PC-3 (cell line): ENCODE data around the gene PELO. TPM values are rescaled to one million over a fixed set of nuclear protein-coding genes. Genes with fewer than 3 reads are reported as not detected.

Source experiments
- ATAC-seq: fragments of 200-7000 bp; cut with Tn5 transposase; 2 replicates; pipeline ENCODE4 v1.9.1; 2020; ENCODE audit warnings: mild to moderate bottlenecking, moderate library complexity
- BruUV-seq: library from RNA; stranded (reverse); fragments of 400-500 nt; replicated peaks from 2 replicates; lab custom pipeline; 2021; lab: Mats Ljungman, UMichigan
- CTCF ChIA-PET: fragments of 300-600 bp; sonication (Branson Sonifier 250); formaldehyde crosslinking; loops from one replicate; lab custom pipeline; 2022; ENCODE audit warnings: antibody characterized with exemption; lab: Charles Lee
- POLR2A ChIA-PET: fragments of 300-600 bp; sonication (Branson Sonifier 250); formaldehyde crosslinking; loops from one replicate; lab custom pipeline; 2022; ENCODE audit warnings: antibody characterized with exemption; ENCODE audit not compliant: unreplicated experiment; lab: Charles Lee
- DNase-seq: peaks from one replicate; pipeline ENCODE4 v3.0.0-alpha.2; 2015
- H2AFZ ChIP-seq: fragments of 300-600 bp; sonication (generic); 2 replicates; pipeline ENCODE4 v1.6.0; 2016; ENCODE audit warnings: antibody characterized with exemption, low read length
- H3F3A ChIP-seq: fragments of 300-600 bp; sonication (generic); one replicate; pipeline ENCODE4 v1.6.0; 2017; ENCODE audit warnings: antibody characterized with exemption, low read length, control low read depth, mild to moderate bottlenecking; ENCODE audit not compliant: unreplicated experiment
- H3K27ac ChIP-seq: fragments of 300-600 bp; sonication (generic); 2 replicates; pipeline ENCODE4 v1.5.1; 2016; ENCODE audit warnings: mild to moderate bottlenecking, low read length
- H3K27me3 ChIP-seq: fragments of 300-600 bp; sonication (generic); 2 replicates; pipeline ENCODE4 v1.6.1; 2016; ENCODE audit warnings: low read length, mixed read lengths
- H3K36me3 ChIP-seq: fragments of 300-600 bp; sonication (generic); 2 replicates; pipeline ENCODE4 v1.6.1; 2016; ENCODE audit warnings: low read depth, mixed run types, low read length, mixed read lengths
- H3K4me1 ChIP-seq: fragments of 300-600 bp; sonication (generic); 2 replicates; pipeline ENCODE4 v1.5.1; 2016; ENCODE audit warnings: low read length; ENCODE audit not compliant: insufficient read depth
- H3K4me2 ChIP-seq: fragments of 300-600 bp; sonication (generic); 2 replicates; pipeline ENCODE4 v1.6.0; 2016; ENCODE audit warnings: low read length
- H3K4me3 ChIP-seq: fragments of 300-600 bp; sonication (generic); 2 replicates; pipeline ENCODE4 v1.5.1; 2016; ENCODE audit warnings: mild to moderate bottlenecking, low read length, mixed read lengths
- H3K79me2 ChIP-seq: fragments of 300-600 bp; sonication (generic); 2 replicates; pipeline ENCODE4 v1.6.1; 2017; ENCODE audit warnings: low read length, mixed read lengths
- H3K9ac ChIP-seq: fragments of 300-600 bp; sonication (generic); 2 replicates; pipeline ENCODE4 v1.6.0; 2016; ENCODE audit warnings: mild to moderate bottlenecking, low read length
- H3K9me2 ChIP-seq: fragments of 300-600 bp; sonication (generic); replicated peaks from 2 replicates; pipeline ENCODE4 v1.6.1; 2016; ENCODE audit warnings: mixed run types, low read length, mixed read lengths
- H3K9me3 ChIP-seq: fragments of 300-600 bp; sonication (generic); 2 replicates; pipeline ENCODE4 v1.6.1; 2016; ENCODE audit warnings: low read length, mixed read lengths
- H4K20me1 ChIP-seq: fragments of 300-600 bp; sonication (generic); 2 replicates; pipeline ENCODE4 v1.6.1; 2016; ENCODE audit warnings: low read length, mixed read lengths
- CTCF ChIP-seq: fragments of 300-600 bp; sonication (generic); conservative IDR thresholded peaks from 2 replicates; pipeline ENCODE4 v1.5.1; 2017; ENCODE audit warnings: antibody characterized with exemption, low read depth, mild to moderate bottlenecking, low read length
- EZH2 ChIP-seq: fragments of 300-600 bp; sonication (generic); IDR thresholded peaks from one replicate; pipeline ENCODE4 v1.6.1; 2017; ENCODE audit warnings: antibody characterized with exemption, mild to moderate bottlenecking, low read length; ENCODE audit not compliant: unreplicated experiment
- EZH2phosphoT487 ChIP-seq: fragments of 300-600 bp; sonication (generic); IDR thresholded peaks from 2 replicates; pipeline ENCODE4 v1.6.1; 2018; ENCODE audit warnings: mild to moderate bottlenecking, antibody characterized with exemption, low read length, borderline replicate concordance
- intact Hi-C: fragments of 100-400 bp; cut with micrococcal nuclease; formaldehyde crosslinking; loops from 2 replicates; pipeline ENCODE4 v1.9.0; 2023
- total RNA-seq: library from RNA; depleted of rRNA; stranded (reverse); fragments of >200 nt; gene quantifications from 2 replicates; pipeline ENCODE4 v1.2.3, GENCODE V29; 2014; rRNA removed

PELO gene
- total RNA-seq, 1 experiment from 2014 or later = 45.3 TPM

- H3K4me2 ChIP-seq = no peak overlapping the region
- intact Hi-C loops = no loop called here
These were observed 49.4 kb downstream of the PELO start for GRCh38 chr5:52837068-52837467.

More at GRCh38 chr5:52837068-52837467, 49.4 kb downstream of the PELO start:
- H3K27me3 ChIP-seq = no peaks in the 10 kb centered on the region
- ChIA-PET CTCF (no interaction called here), POLR2A (no interaction called here)
- no peaks in the 10 kb centered on the region for H4K20me1 ChIP-seq
- no peaks in the 10 kb centered on the region for H3K9me2 ChIP-seq
- H2AFZ ChIP-seq = no peak overlapping the region
- no peak for DNase-seq
- no peak for ATAC-seq
- H3K9me3 ChIP-seq = no peaks in the 10 kb centered on the region
- H3K36me3 ChIP-seq = no peaks in the 10 kb centered on the region
- BruUV-seq = no TSS peak
- TF ChIP-seq EZH2 (no peak), EZH2phosphoT487 (no peak), CTCF (no peak)
- no peaks in the 10 kb centered on the region for H3K79me2 ChIP-seq
- H3K27ac ChIP-seq = no peak overlapping the region
- no peak overlapping the region for H3K9ac ChIP-seq
- H3F3A ChIP-seq = no peaks in the 10 kb centered on the region
- no peak overlapping the region for H3K4me3 ChIP-seq
- no peaks in the 10 kb centered on the region for H3K4me1 ChIP-seq

Other genes starting within 250 kb of the PELO start
- gene ITGA1, start within 50 bp of the PELO start, total RNA-seq = 3.4 and 4.7 TPM in 2 replicates
- 32.4 and 36.7 TPM in 2 replicates for gene ITGA2, start 201.4 kb downstream of the PELO start, total RNA-seq